ENCODE results near the gene ZNF516. TPM values are rescaled to one million over a fixed set of nuclear protein-coding genes. Genes with fewer than 3 reads are reported as not detected.

Gene ZNF516
- polyA plus RNA-seq, 4 donors: 37.8 to 51.4 (median 43.6) TPM

DNA sequence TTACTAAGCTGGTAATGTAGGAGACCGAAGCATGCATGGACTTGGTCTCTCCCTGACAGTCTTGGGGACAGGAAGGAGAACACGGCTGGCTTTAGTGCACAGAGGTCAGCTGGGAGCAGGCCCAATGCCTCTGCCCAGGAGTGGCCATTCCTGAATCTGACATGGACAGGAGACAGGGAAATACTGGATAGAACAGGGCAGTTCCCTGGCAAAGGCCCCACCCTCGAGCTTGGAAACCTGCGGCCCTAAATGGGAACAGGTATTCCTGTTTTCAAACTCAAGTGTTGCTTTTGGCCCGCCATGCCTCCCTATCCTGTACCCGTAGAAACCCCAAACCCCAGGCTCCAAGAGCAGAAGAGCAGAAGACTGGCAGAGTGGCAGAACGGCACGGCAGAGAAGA is 107.4 kb downstream of the ZNF516 start:
- no peak for DNase-seq (ENCODE audit: low read depth in 4 of 4, low spot score in 3 of 4)

DNA sequence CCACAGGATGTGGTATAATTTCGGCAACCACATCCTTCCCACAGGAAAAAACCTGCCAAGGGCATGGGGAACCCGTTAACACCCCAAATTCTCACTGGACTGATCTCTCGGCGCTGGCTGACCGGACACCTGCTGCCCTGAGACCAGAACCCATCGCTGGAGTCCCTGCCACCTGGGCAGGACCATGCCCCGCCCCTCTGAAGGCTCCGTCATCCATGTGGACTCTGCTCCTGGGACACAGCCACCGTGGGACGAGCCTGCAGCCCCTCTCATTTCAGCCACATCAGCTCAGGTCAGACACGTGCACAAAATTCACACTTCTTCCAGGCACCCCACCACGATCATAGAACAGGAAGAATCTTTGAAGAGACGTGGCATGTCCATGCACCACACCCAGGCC is 108.2 kb downstream of the ZNF516 start:
- DNase-seq (ENCODE audit: low read depth in 4 of 4, low spot score in 3 of 4): no peak

GRCh38 chr18:76386071-76386470 is 109.0 kb downstream of the ZNF516 start:
- no peak for DNase-seq (ENCODE audit: low read depth in 4 of 4, low spot score in 3 of 4)

DNA sequence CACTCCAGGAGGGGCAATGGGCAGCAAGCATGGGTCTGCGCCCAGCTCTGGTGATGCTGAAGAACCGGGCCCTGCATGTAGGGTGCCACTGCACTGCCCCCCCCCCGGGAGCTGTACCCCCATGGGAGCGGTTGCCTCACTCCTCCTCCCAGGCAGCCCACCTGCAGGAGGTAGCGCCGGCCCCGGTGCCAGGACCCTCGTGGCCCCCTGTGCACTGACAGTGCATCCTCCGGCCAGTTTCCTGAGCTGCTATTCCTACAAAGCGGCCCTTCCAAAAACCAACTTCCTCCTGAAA is 109.4 kb downstream of the ZNF516 start:
- no peak for DNase-seq (ENCODE audit: low read depth in 4 of 4, low spot score in 3 of 4)

- DNase-seq (ENCODE audit: low read depth in 4 of 4, low spot score in 3 of 4): no peak
These were observed 110.0 kb downstream of the ZNF516 start for GRCh38 chr18:76384861-76385680.

DNA sequence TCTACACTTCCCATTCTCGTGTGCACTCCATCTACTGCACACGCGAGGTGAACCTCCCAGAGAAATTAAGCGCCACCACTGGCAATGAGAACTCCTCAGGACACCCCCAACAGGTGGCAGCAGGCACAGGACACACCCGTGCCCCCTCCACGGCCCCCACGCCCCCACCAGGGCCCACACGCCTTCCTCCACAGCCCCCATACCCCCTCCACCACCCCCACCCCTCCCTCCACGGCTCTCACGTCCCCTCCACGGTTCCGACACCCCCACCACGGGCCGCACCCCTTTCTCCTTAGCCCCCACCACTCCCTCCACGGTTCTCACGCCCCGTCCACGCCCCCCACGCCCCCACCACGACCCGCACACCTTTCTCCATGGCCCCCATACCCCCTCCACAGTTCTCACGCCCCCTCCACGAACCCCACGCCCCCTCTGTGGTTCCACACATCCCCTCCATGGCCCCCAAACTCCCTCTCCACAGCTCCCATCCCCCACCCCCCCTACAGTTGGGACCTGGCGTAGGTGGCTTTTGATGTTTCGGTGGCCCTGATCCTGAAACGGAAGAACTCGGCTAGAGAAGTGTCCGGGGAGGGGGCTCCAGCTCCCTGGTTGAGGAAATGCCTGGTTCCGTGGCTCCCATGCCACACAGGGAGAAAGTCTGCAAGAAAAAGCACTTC is 110.8 kb downstream of the ZNF516 start:
- DNase-seq (ENCODE audit: low read depth in 4 of 4, low spot score in 3 of 4): no peak

- DNase-seq (ENCODE audit: low read depth in 4 of 4, low spot score in 3 of 4): no peak
These were observed 111.4 kb downstream of the ZNF516 start for GRCh38 chr18:76383636-76384035.

- no peak for DNase-seq (ENCODE audit: low read depth in 4 of 4, low spot score in 3 of 4)
These were observed 112.8 kb downstream of the ZNF516 start for GRCh38 chr18:76382275-76382674.

DNA sequence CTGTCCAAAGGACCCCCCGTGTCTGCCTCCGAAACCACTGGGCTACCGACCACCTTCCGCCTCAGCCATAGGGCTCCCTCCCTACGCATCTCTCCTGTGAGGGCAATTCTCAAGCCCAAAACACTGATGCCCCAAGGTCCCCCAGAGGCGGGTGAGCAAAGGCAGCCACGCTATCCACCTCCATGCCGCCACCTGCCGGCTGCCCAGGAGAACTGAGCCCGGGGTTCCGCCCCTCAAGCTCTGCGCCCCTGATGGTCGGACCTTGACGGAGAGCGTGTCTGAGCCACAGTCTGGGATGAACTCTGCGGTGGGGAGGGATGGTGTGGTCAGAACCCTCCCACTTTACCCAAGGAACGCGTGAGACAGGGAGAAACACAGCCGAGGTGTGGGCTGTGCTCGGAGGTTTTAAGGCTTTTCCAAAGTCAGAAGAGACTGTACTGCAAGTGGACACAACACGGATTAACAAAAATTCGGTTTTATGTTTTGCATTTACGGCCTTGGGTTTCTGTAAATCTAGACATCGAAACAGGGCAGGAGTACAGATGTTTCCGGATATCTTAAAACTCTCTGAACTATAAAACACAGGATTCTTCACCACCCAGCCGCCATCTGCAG is 114.1 kb downstream of the ZNF516 start:
- DNase-seq (ENCODE audit: low read depth in 4 of 4, low spot score in 3 of 4): no peak

DNA sequence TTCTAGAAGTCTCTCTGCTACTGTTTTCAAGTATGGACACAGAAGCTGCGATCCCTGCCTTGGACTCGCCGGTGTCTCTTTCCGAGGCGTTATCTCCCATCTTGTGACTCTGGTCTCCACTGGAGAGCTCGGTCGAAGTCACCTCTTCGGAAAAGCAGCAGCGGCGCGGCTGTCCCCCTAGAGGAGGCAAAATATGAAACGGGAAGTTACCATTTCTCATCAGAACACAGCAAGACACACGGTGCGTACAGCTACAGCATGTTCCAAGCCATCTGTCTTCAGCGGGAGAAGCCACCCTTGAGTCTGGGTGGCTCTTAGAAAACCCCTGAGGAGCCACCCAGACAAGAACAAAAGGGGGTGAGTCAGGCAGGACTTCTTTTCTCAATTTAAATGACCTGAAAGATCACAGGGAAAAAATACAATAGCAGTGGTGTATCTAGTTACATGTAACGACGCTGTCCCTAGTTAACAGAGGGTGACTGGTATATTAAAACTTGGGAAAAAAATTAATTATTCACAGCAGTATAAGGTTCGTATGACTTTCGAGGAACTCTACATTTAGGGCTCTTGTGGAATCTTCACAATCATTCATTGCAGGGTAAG is 114.8 kb downstream of the ZNF516 start:
- no peak for DNase-seq (ENCODE audit: low read depth in 4 of 4, low spot score in 3 of 4)

GRCh38 chr18:76379226-76380126 is 115.6 kb downstream of the ZNF516 start:
- DNase-seq (ENCODE audit: low read depth in 4 of 4, low spot score in 3 of 4): no peak

DNA sequence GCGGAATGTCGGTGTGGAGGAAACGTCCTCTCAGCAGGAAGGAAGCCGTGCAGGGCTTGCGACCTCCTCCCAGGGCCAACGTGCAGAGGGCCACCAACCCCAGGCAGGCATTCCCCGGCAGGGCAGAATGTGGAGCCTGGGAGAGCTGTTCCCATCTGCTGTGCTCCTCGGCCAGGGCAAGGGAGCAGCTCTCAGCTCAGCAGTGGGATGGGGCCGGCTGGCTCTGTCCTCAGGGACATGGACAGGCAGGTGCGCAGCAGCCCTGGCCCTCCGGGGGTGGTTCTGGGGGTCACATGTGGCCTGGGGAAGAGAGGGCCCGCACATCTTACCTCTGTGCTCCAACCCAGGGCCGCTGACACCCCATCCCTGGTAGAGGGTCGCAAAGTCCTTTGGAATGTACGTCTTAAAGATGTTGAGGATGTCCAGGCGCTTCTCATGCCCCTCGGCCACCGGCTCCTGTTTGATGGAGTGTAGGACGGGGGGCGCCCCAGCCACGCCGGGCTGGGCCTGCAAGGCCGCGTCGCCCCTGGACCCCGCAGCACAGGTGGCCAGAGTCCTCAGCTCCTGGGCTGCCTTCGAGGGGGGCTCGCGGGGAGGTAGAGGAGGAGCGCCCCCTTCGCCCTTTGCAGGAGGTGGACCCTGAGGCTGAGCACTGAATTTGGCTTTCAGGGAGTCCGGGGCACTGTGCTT is 116.4 kb downstream of the ZNF516 start:
- no peak for DNase-seq (ENCODE audit: low read depth in 4 of 4, low spot score in 3 of 4)

GRCh38 chr18:76377359-76377756 is 117.7 kb downstream of the ZNF516 start:
- DNase-seq (ENCODE audit: low read depth in 4 of 4, low spot score in 3 of 4): no peak

DNA sequence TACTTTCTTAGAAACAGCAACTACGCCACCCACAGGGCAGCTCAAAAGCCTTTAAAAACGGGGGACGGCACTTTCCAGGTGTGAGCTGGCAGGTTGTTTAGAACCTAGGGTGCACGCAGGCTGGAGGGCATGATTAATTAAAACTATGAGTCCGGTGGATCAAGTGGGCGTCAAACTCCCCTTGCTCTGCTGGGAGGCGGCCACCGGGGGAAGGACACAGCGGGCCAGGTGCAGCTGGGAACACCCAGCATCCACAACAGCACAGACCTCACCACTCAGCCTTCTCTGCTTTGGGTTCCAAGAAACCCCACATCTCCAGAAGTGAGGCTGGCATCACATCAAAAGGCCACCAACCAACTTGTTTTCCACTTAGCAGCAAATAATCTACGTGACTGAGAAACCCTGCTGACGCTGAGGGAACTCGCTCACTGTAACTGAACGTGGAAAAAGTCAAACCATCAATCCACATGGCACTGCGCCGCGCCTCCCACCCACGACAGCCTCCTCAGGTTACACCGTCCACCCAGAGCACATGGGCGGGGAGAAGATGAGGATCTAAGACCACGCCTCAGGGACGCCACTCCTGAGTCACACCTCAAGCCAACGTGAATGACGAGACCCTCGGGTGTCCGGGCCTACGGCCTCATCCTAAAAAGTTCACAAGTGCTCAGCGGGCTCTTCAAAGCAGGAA is 118.2 kb downstream of the ZNF516 start:
- DNase-seq (ENCODE audit: low read depth in 4 of 4, low spot score in 3 of 4): no peak

DNA sequence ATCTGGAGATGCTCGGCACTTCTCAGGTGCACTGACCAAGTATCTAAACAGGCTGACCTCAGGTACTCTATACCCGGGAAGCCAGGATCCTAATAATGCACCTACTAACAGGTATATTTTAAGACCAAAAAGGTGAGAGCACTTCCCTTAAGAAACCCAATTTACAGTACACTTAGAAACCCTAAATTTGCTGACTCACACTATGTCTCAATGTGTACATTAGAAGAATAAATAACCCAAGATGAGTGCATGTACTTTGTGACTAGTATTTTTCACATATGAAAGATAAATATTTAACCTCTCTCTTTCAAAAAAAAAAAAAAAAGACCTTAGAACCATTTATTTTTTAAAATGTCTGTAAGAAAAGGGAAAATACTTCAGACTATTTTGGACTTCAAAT is 118.8 kb downstream of the ZNF516 start:
- DNase-seq (ENCODE audit: low read depth in 4 of 4, low spot score in 3 of 4): no peak

DNA sequence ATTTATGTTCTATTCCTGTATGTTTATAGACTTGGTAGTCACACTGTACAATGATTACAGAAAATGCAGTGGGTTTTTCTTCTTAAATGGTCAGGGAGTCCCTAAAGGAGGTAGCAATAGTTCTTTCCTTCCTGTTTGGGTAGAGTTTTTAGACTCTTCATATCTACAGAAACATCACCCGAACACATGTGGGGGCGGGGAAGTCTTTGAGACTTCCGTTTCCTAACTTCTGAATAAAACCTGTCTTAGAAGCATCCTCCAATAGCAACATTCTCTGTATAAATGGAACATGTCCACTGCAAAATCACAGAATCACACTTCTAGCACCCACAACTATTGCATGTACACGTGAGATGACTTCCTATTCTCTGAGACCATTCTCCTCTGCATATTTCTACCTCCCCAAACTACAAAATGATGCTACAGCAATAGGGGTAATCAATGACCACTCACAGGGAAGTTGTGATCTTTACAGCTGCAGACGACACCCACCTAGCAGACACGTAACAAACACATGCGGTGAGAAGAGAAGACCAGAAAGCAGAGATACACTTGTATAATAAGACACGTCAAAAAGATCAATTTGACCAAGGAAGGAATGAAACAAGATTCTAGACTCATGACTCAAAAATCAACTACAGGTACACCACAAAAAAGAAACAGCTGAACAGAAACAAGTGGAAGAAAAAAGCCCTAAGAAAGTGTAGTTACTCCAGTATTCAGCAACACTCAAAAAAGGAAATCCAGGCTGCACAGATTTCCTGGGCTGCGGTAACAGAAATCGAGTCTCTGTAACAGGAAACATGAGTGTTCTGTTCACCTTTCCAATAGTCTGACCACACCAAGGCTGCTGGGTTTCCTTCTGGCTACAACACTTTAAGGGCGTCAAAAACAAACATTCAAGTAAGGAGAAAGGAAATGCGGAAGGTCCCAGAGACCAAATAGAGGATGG is 120.4 kb downstream of the ZNF516 start:
- no peak for DNase-seq (ENCODE audit: low read depth in 4 of 4, low spot score in 3 of 4)

GRCh38 chr18:76373297-76373696 is 121.7 kb downstream of the ZNF516 start:
- DNase-seq (ENCODE audit: low read depth in 4 of 4, low spot score in 3 of 4): no peak
